ENCODE measurements around the gene NPY4R.
"Not testable (repeated sequence)": the region's sequence is repeated elsewhere in the genome, so short reads cannot be mapped to it uniquely, and the experiment has no call there.

DNA sequence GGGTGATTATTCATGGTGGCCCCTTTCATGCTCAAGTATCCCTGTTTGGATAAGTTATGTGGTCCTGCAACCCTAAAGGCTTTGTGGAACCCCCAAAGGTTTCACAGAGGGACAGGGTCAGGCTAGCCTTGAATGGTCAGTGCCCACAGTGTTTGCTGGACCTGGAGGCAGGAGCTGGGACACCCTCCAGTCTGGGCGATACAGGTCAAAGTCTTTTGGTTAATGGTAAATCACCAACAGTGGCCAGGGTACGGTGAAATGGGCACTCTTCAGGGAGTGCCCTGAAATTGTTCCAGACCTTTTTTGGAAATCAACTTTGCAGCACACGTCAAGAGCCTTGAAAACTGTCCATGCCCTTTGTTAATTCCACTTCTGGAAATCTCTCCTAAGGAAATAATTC is 8.7 kb downstream of the NPY4R start:
- TF ChIP-seq, protein P1, sequence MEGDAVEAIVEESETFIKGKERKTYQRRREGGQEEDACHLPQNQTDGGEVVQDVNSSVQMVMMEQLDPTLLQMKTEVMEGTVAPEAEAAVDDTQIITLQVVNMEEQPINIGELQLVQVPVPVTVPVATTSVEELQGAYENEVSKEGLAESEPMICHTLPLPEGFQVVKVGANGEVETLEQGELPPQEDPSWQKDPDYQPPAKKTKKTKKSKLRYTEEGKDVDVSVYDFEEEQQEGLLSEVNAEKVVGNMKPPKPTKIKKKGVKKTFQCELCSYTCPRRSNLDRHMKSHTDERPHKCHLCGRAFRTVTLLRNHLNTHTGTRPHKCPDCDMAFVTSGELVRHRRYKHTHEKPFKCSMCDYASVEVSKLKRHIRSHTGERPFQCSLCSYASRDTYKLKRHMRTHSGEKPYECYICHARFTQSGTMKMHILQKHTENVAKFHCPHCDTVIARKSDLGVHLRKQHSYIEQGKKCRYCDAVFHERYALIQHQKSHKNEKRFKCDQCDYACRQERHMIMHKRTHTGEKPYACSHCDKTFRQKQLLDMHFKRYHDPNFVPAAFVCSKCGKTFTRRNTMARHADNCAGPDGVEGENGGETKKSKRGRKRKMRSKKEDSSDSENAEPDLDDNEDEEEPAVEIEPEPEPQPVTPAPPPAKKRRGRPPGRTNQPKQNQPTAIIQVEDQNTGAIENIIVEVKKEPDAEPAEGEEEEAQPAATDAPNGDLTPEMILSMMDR (IDR thresholded peaks at IDR 0.05; ENCODE audit: low read depth, low read length), result not testable (repeated sequence)
- not testable (repeated sequence) for TF ChIP-seq EZH2phosphoT487 (IDR thresholded peaks at IDR 0.05; ENCODE audit: low read depth)

Measured in OCI-LY3 (cell line).